HepG2 (cell line): ENCODE results near the gene MEF2A. TPM values are rescaled to one million over a fixed set of nuclear protein-coding genes. Genes with fewer than 3 reads are reported as not detected.

Source experiments
- ATAC-seq: fragments of 200-7000 bp; cut with Tn5 transposase; 3 replicates; pipeline ENCODE4 v1.9.1; 2020; ENCODE audit warnings: mild to moderate bottlenecking, moderate library complexity
- BruUV-seq: library from RNA; stranded (reverse); fragments of 400-500 nt; replicated peaks from 2 replicates; lab custom pipeline; 2021; lab: Mats Ljungman, UMichigan
- CTCF ChIA-PET: fragments of 300-600 bp; formaldehyde crosslinking; extraction: SDS; loops from one replicate; lab custom pipeline; 2021; ENCODE audit warnings: low total read pairs, inconsistent platforms, low intra/inter-chr PET ratio; lab: Yijun Ruan, JAX
- POLR2A ChIA-PET: fragments of 350-600 bp; sonication (Branson Sonifier 250); formaldehyde crosslinking; loops from one replicate; lab custom pipeline; 2020; ENCODE audit warnings: antibody characterized with exemption, inconsistent platforms; lab: Yijun Ruan, JAX
- DNase-seq: peaks from one replicate; pipeline ENCODE4 v3.0.0-alpha.2; 2015; ENCODE audit warnings: low spot score
- FAIRE-seq: peaks from 3 replicates; lab custom pipeline; 2011; peaks lifted over from hg19 to GRCh38; lab: Jason Lieb, UNC
- H2AFZ ChIP-seq: one replicate; pipeline ENCODE4 v1.6.1; 2011; ENCODE audit warnings: low read length, inconsistent platforms
- H3K27ac ChIP-seq: fragments of 300-600 bp; 3 replicates; pipeline ENCODE4 v1.8.0; 2011; ENCODE audit warnings: mixed run types, mild to moderate bottlenecking, mixed read lengths, low read length, inconsistent platforms; ENCODE audit not compliant: insufficient read depth; ENCODE audit errors: extremely low read length
- H3K27me3 ChIP-seq, 2 experiments: fragments of 200-600 bp in 1 of 2; 2 replicates in 1 of 2; 3 replicates in 1 of 2; pipeline versions ENCODE4 v1.6.0 to v1.8.0; 2011; ENCODE audit warnings: low read length in 2 of 2, mild to moderate bottlenecking in 2 of 2, moderate library complexity in 2 of 2, inconsistent platforms in 1 of 2; ENCODE audit not compliant: insufficient read depth in 2 of 2, control insufficient read depth in 1 of 2
- H3K36me3 ChIP-seq, 2 experiments: fragments of 200-600 bp in 1 of 2; replicated peaks in 1 of 2; 2 replicates in 1 of 2; 3 replicates in 1 of 2; pipeline versions ENCODE4 v1.5.1 to v1.8.0; 2011; ENCODE audit warnings: low read length in 2 of 2, inconsistent platforms in 1 of 2; ENCODE audit not compliant: insufficient read depth in 2 of 2, control insufficient read depth in 1 of 2
- H3K4me1 ChIP-seq: 2 replicates; pipeline ENCODE4 v1.5.1; 2012; ENCODE audit warnings: low read length, inconsistent platforms; ENCODE audit not compliant: insufficient read depth
- H3K4me2 ChIP-seq: 2 replicates; pipeline ENCODE4 v1.6.0; 2011; ENCODE audit warnings: low read depth, low read length, inconsistent platforms
- H3K4me3 ChIP-seq, 3 experiments: fragments of 200-600 bp in 1 of 3; sonication (generic), shearing (Covaris generic) in 1 of 3; replicated peaks in 1 of 3; 2 replicates each; pipeline ENCODE4 v1.5.1; 2011 to 2016; ENCODE audit warnings: low read length in 3 of 3, inconsistent platforms in 2 of 3, low read depth in 2 of 3, mild to moderate bottlenecking in 2 of 3, control low read depth in 1 of 3, mixed read lengths in 1 of 3; ENCODE audit not compliant: insufficient read depth in 1 of 3
- H3K79me2 ChIP-seq: one replicate; pipeline ENCODE4 v1.6.1; 2011; ENCODE audit warnings: low read length, inconsistent platforms; ENCODE audit not compliant: insufficient read depth
- H3K9ac ChIP-seq: 2 replicates; pipeline ENCODE4 v1.6.0; 2011; ENCODE audit warnings: mild to moderate bottlenecking, low read depth, low read length, inconsistent platforms; ENCODE audit not compliant: insufficient read depth
- H3K9me3 ChIP-seq: 2 replicates; pipeline ENCODE4 v1.5.1; 2012; ENCODE audit warnings: mild to moderate bottlenecking, low read length
- H4K20me1 ChIP-seq: 2 replicates; pipeline ENCODE4 v1.6.0; 2011; ENCODE audit warnings: inconsistent platforms, mild to moderate bottlenecking, low read length, moderate library complexity; ENCODE audit not compliant: insufficient read depth
- CREB1 ChIP-seq, 2 experiments: fragments of 450-650 bp in 1 of 2; IDR thresholded peaks; 2 replicates each; pipeline ENCODE4 v1.6.1; 2016 to 2017; ENCODE audit warnings: control low read depth in 1 of 2, mild to moderate bottlenecking in 1 of 2, missing compliant biosample characterization in 1 of 2, missing genetic modification characterization in 1 of 2
- FOXC1 ChIP-seq: sonication (generic); formaldehyde crosslinking; IDR thresholded peaks from 2 replicates; pipeline ENCODE4 v1.8.0; 2022; ENCODE audit warnings: mild to moderate bottlenecking, missing genetic modification reagents, borderline replicate concordance
- GTF3A ChIP-seq: sonication (generic); formaldehyde crosslinking; conservative IDR thresholded peaks from 2 replicates; pipeline ENCODE4 v1.4.0; 2020; ENCODE audit warnings: mild to moderate bottlenecking, missing genetic modification reagents
- JUN ChIP-seq: sonication (generic); formaldehyde crosslinking; IDR thresholded peaks from 2 replicates; pipeline ENCODE4 v1.4.0; 2020; ENCODE audit warnings: mild to moderate bottlenecking, missing genetic modification reagents
- JUND ChIP-seq: sonication (generic); formaldehyde crosslinking; IDR thresholded peaks from 2 replicates; pipeline ENCODE4 v1.8.0; 2022; ENCODE audit warnings: mild to moderate bottlenecking, missing genetic modification reagents
- MIXL1 ChIP-seq: IDR thresholded peaks from 2 replicates; pipeline ENCODE4 v1.6.1; 2016
- RXRB ChIP-seq: IDR thresholded peaks from 2 replicates; pipeline ENCODE4 v1.6.1; 2016; ENCODE audit warnings: borderline replicate concordance, missing genetic modification reagents, missing compliant biosample characterization
- SP1 ChIP-seq, 2 experiments: fragments of 450-650 bp in 1 of 2; sonication (generic) in 1 of 2; formaldehyde crosslinking in 1 of 2; IDR thresholded peaks; 2 replicates each; pipeline versions ENCODE4 v1.4.0 to v1.6.1; 2016 to 2020; ENCODE audit warnings: missing genetic modification reagents in 1 of 2
- TP53 ChIP-seq: sonication (generic); formaldehyde crosslinking; conservative IDR thresholded peaks from 2 replicates; pipeline ENCODE4 v1.4.0; 2020; ENCODE audit warnings: missing genetic modification reagents
- ZEB1 ChIP-seq: IDR thresholded peaks from 2 replicates; pipeline ENCODE4 v1.6.1; 2012; ENCODE audit warnings: mild to moderate bottlenecking, low read depth, inconsistent platforms; ENCODE audit not compliant: insufficient replicate concordance
- ZNF234 ChIP-seq: sonication (generic); formaldehyde crosslinking; conservative IDR thresholded peaks from 2 replicates; pipeline ENCODE4 v1.5.1; 2020; ENCODE audit warnings: mild to moderate bottlenecking, missing genetic modification reagents
- ZNF430 ChIP-seq: sonication (generic); formaldehyde crosslinking; IDR thresholded peaks from 2 replicates; pipeline ENCODE4 v1.9.0; 2021; ENCODE audit warnings: mild to moderate bottlenecking, missing genetic modification reagents
- ZNF644 ChIP-seq: IDR thresholded peaks from 2 replicates; pipeline ENCODE4 v1.6.1; 2016; ENCODE audit warnings: low read depth
- ZNF670 ChIP-seq: sonication (generic); formaldehyde crosslinking; IDR thresholded peaks from 2 replicates; pipeline ENCODE4 v1.8.0; 2022; ENCODE audit warnings: mild to moderate bottlenecking, missing genetic modification reagents, borderline replicate concordance
- ZNF672 ChIP-seq: sonication (generic); formaldehyde crosslinking; IDR thresholded peaks from 2 replicates; pipeline ENCODE4 v1.8.1; 2022; ENCODE audit warnings: missing genetic modification reagents
- WGBS: methylation state at CpG from one replicate; pipeline ENCODE4 v1.1.6; 2017; ENCODE audit warnings: low lambda C conversion rate; 5-methylcytosine and 5-hydroxymethylcytosine counted together
- in situ Hi-C: cut with HindIII; loops from 2 replicates; pipeline ENCODE4 v1.10.0; 2017; ENCODE audit warnings: low pct_unique_long_range_greater_than_20kb; ENCODE audit not compliant: extremely low pct_ligation_motif_present
- intact Hi-C: fragments of 100-400 bp; cut with micrococcal nuclease; formaldehyde crosslinking; loops from one replicate; pipeline ENCODE4 v1.10.0; 2022; ENCODE audit not compliant: unreplicated experiment
- polyA plus RNA-seq, 8 experiments: library from polyadenylated mRNA; depleted of rRNA in 3 of 8; stranded (reverse) in 7 of 8; unstranded in 1 of 8; fragments of >200 nt; fragmentation: Illumina TruSeq in 4 of 8; extraction: Trizol in 4 of 8; gene quantifications; 2 replicates each; pipeline versions ENCODE4 v1.2.1 to v1.2.3, GENCODE V29; 2011 to 2016; ENCODE audit warnings: low read depth in 4 of 8, missing spikeins in 1 of 8, mixed read lengths in 1 of 8; ENCODE audit not compliant: insufficient read depth in 1 of 8
- total RNA-seq, 5 experiments: library from RNA; depleted of rRNA; stranded (reverse); fragments of >200 nt; fragmentation: Illumina TruSeq; extraction: Trizol; gene quantifications; 2 replicates each; pipeline ENCODE4 v1.2.3, GENCODE V29; 2016; ENCODE audit warnings: low read depth in 1 of 5
- TF ChIP-seq, protein P1 (sequence below): IDR thresholded peaks from 2 replicates; pipeline ENCODE4 v1.6.1; 2012; ENCODE audit warnings: low read depth, low read length, improper control_type of control experiment
- TF ChIP-seq, protein P2 (sequence below): sonication (generic); formaldehyde crosslinking; IDR thresholded peaks from 2 replicates; pipeline ENCODE4 v1.5.0; 2020; ENCODE audit warnings: mild to moderate bottlenecking, missing genetic modification reagents, moderate library complexity
- TF ChIP-seq, protein P3 (sequence below): sonication (generic); formaldehyde crosslinking; IDR thresholded peaks from 2 replicates; pipeline ENCODE4 v1.4.0; 2020; ENCODE audit warnings: missing genetic modification reagents

Gene MEF2A
- total and polyA plus RNA-seq, 2 of the 13 experiments (the other 11 are each of a cell fraction or from before 2014, with no cell fraction given): 15.2 to 24.4 TPM

DNA sequence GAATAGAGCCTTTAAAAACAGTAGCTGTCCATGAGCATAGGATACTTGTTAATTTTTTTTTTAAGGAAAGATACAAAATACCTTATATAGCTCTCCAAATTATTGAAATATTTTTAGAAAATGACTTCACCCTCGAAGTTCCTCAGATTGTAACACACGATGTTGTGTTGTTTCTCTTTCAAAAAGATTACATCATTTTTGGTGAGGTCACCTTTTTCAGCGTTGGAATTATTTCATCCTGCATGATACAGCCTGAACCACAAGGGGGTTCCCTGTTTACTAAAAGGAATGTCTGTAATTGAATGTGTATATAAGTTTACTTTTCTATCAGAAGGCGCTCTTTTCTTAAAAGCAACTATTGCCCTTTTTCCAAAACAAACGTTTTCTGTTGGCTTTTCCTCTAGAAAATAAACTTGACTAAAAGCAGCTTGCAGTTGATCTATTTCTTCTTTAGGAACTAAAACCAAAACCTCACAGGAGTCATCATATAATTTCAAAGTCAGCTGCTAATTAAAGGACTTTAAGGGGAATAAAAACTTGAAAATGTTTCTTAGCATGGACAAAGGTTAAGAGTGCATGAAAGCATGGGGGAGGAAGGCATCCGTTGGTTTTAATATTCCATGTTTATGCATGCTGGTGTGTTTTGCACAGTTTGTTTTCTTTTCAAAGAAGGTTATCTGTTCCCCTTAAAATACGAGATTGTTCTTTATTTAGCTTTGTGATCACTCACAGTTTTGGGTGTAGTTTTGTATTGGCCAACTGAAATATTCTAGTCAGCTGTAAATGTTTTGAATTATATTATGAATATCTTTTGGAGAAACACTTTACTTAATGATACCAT is 138.0 kb downstream of the MEF2A start (continued):
- TF ChIP-seq, protein P1, sequence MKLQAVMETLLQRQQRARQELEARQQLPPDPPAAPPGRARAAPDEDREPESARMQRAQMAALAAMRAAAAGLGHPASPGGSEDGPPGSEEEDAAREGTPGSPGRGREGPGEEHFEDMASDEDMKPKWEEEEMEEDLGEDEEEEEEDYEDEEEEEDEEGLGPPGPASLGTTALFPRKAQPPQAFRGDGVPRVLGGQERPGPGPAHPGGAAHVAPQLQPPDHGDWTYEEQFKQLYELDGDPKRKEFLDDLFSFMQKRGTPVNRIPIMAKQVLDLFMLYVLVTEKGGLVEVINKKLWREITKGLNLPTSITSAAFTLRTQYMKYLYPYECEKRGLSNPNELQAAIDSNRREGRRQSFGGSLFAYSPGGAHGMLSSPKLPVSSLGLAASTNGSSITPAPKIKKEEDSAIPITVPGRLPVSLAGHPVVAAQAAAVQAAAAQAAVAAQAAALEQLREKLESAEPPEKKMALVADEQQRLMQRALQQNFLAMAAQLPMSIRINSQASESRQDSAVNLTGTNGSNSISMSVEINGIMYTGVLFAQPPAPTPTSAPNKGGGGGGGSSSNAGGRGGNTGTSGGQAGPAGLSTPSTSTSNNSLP: peak; percentile 77; the same call in 1 of the 2 replicates
- TF ChIP-seq CREB1 (IDR thresholded peaks at IDR 0.05): peak; percentile 52
- TF ChIP-seq CREB1 (CRISPR knock-in tag; IDR thresholded peaks at IDR 0.05): no peak
- TF ChIP-seq, protein P2, sequence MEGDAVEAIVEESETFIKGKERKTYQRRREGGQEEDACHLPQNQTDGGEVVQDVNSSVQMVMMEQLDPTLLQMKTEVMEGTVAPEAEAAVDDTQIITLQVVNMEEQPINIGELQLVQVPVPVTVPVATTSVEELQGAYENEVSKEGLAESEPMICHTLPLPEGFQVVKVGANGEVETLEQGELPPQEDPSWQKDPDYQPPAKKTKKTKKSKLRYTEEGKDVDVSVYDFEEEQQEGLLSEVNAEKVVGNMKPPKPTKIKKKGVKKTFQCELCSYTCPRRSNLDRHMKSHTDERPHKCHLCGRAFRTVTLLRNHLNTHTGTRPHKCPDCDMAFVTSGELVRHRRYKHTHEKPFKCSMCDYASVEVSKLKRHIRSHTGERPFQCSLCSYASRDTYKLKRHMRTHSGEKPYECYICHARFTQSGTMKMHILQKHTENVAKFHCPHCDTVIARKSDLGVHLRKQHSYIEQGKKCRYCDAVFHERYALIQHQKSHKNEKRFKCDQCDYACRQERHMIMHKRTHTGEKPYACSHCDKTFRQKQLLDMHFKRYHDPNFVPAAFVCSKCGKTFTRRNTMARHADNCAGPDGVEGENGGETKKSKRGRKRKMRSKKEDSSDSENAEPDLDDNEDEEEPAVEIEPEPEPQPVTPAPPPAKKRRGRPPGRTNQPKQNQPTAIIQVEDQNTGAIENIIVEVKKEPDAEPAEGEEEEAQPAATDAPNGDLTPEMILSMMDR: no peak
- TF ChIP-seq JUN (CRISPR knock-in tag): 0 out of 2 replicates have a peak, but pooled peaks have one; percentile 42

GRCh38 chr15:99704444-99704838 is 138.7 kb downstream of the MEF2A start:
- WGBS: 37% methylated on average over 3 of the region's 3 CpGs
- in situ Hi-C loops: loop anchor here (25.0 kb wide), 1 partner anchor 292 kb away; no protein-coding TSS in a partner anchor
- Histone ChIP-seq H3K4me1 (peaks cover 15% of the 10 kb centered on the region), H2AFZ (no peak overlapping the region), H3K36me3 (peaks cover 2 to 7% of the 10 kb centered on the region in 2 experiments; a peak in 1 of 5 replicates), H3K79me2 (no peaks in the 10 kb centered on the region), H3K27ac (no peak overlapping the region), H4K20me1 (no peaks in the 10 kb centered on the region), H3K27me3 (no peaks in the 10 kb centered on the region), H3K4me3 (no peak overlapping the region), H3K4me2 (no peak overlapping the region), H3K9me3 (no peaks in the 10 kb centered on the region), H3K9ac (no peak overlapping the region)
- DNase-seq (peak; percentile 81), FAIRE-seq (peak; percentile 83), ATAC-seq (peak; percentile 89)
- intact Hi-C loops: loop anchor here (1.0 to 5.0 kb wide), 6 partner anchors 51 to 431 kb away; no protein-coding TSS in a partner anchor
- CTCF ChIA-PET: interaction anchor here (1.2 to 2.3 kb wide), 4 partner anchors 51 to 431 kb away, joined by 3 to 26 read pairs (median 15); no protein-coding TSS in a partner anchor
- POLR2A ChIA-PET: interaction anchor here (0.9 to 1.9 kb wide), 5 partner anchors 29 to 417 kb away, joined by 3 to 13 read pairs (median 6); partner anchors contain the start of genes LYSMD4 and MEF2A
- no TSS peak for BruUV-seq
- TF ChIP-seq ZNF670 (CRISPR knock-in tag) (no peak), ZEB1 (no peak), FOXC1 (CRISPR knock-in tag) (no peak), ZNF430 (no peak), TP53 (no peak), ZNF672 (no peak), ZNF234 (CRISPR knock-in tag) (no peak), RXRB (CRISPR knock-in tag) (no peak; the same call in 1 of the 2 replicates), JUND (CRISPR knock-in tag) (no peak), MIXL1 (CRISPR knock-in tag) (peak; percentile 58; the same call in 1 of the 2 replicates), GTF3A (CRISPR knock-in tag) (no peak), SP1 (IDR thresholded peaks at IDR 0.05) (no peak), SP1 (CRISPR knock-in tag; IDR thresholded peaks at IDR 0.05) (no peak), ZNF644 (CRISPR knock-in tag) (no peak)
- TF ChIP-seq, protein P3, sequence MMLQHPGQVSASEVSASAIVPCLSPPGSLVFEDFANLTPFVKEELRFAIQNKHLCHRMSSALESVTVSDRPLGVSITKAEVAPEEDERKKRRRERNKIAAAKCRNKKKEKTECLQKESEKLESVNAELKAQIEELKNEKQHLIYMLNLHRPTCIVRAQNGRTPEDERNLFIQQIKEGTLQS (CRISPR knock-in tag): no peak
